IPS-NIHi11 (cell line): ENCODE data around the gene QRSL1.
A peak's percentile ranks its signal among the peaks of the same experiment; 100 is the strongest.
"Not testable (repeated sequence)": the region's sequence is repeated elsewhere in the genome, so short reads cannot be mapped to it uniquely, and the experiment has no call there.

ENCODE experiments used
- DNase-seq: peaks from one replicate; pipeline ENCODE4 v3.0.0; 2012; ENCODE audit warnings: mixed read lengths, low spot score

The QRSL1 gene

GRCh38 chr6:106677282-106677681 lies 47.9 kb downstream of the QRSL1 start:
- no peak for DNase-seq

GRCh38 chr6:106684011-106684410 lies 54.6 kb downstream of the QRSL1 start:
- no peak for DNase-seq

- no peak for DNase-seq
Observed at GRCh38 chr6:106685833-106686232, 56.5 kb downstream of the QRSL1 start.

- no peak for DNase-seq
Observed at GRCh38 chr6:106688177-106688951, 59.0 kb downstream of the QRSL1 start.

GRCh38 chr6:106692112-106692818 lies 62.9 kb downstream of the QRSL1 start:
- DNase-seq: peak; percentile 71

GRCh38 chr6:106692819-106693208 lies 63.4 kb downstream of the QRSL1 start:
- no peak for DNase-seq

- DNase-seq: no peak
Observed at GRCh38 chr6:106693418-106693817, 64.0 kb downstream of the QRSL1 start.

- no peak for DNase-seq
Observed at GRCh38 chr6:106694343-106694742, 65.0 kb downstream of the QRSL1 start.

- DNase-seq: no peak
Observed at GRCh38 chr6:106700581-106700980, 71.2 kb downstream of the QRSL1 start.

GRCh38 chr6:106701201-106701600 lies 71.8 kb downstream of the QRSL1 start:
- not testable (repeated sequence) for DNase-seq

GRCh38 chr6:106702046-106702445 lies 72.7 kb downstream of the QRSL1 start:
- DNase-seq: no peak

GRCh38 chr6:106702451-106703110 lies 73.2 kb downstream of the QRSL1 start:
- DNase-seq: no peak

- DNase-seq: no peak
Observed at GRCh38 chr6:106704327-106704726, 74.9 kb downstream of the QRSL1 start.

GRCh38 chr6:106705156-106705555 lies 75.8 kb downstream of the QRSL1 start:
- DNase-seq: no peak

GRCh38 chr6:106710580-106710979 lies 81.2 kb downstream of the QRSL1 start:
- no peak for DNase-seq

- no peak for DNase-seq
Observed at GRCh38 chr6:106714281-106714680, 84.9 kb downstream of the QRSL1 start.

- no peak for DNase-seq
Observed at GRCh38 chr6:106715922-106716321, 86.5 kb downstream of the QRSL1 start.

GRCh38 chr6:106716966-106717365 lies 87.6 kb downstream of the QRSL1 start:
- no peak for DNase-seq
